ENCODE data around the gene BSPRY. TPM values are rescaled to one million over a fixed set of nuclear protein-coding genes. Genes with fewer than 3 reads are reported as not detected.

BSPRY gene
- total RNA-seq, 1 donor from 2014 or later: 0.27 TPM

GRCh38 chr9:113391917-113392316 lies 42.6 kb downstream of the BSPRY start:
- TF ChIP-seq CTCF (IDR thresholded peaks at IDR 0.05; ENCODE audit: insufficient read depth, low read depth, low read length) (no peak), EZH2 (IDR thresholded peaks at IDR 0.05; ENCODE audit: insufficient read depth, low read length) (no peak)
- Histone ChIP-seq H3K4me2 (ENCODE audit: low read length) (no peak overlapping the region), H3K4me3 (ENCODE audit: insufficient read depth, low read depth, low read length) (no peak overlapping the region), H3K9ac (ENCODE audit: low read length) (no peak overlapping the region), H2AFZ (ENCODE audit: low read depth, low read length) (no peak overlapping the region), H4K20me1 (ENCODE audit: insufficient read depth, low read length) (peaks cover 7% of the 10 kb centered on the region), H3K27me3 (ENCODE audit: insufficient read depth, low read length) (no peaks in the 10 kb centered on the region), H3K4me1 (ENCODE audit: insufficient read depth, low read length) (no peaks in the 10 kb centered on the region), H3K36me3 (ENCODE audit: insufficient read depth, low read length) (peaks cover 5% of the 10 kb centered on the region), H3K27ac (ENCODE audit: low read depth, low read length) (no peak overlapping the region), H3K79me2 (ENCODE audit: insufficient read depth, low read length) (no peaks in the 10 kb centered on the region), H3K9me3 (ENCODE audit: insufficient read depth, low read depth, low read length) (no peaks in the 10 kb centered on the region)
- H3K4me1 Mint-ChIP-seq (ENCODE audit: low read depth, unreplicated experiment): peaks cover 9% of the 10 kb centered on the region
- H3K27me3 Mint-ChIP-seq (ENCODE audit: low read depth, unreplicated experiment): no peaks in the 10 kb centered on the region
- FAIRE-seq (no peak), DNase-seq (ENCODE audit: low read depth) (no peak)
- no peak overlapping the region for H3K4me3 Mint-ChIP-seq (ENCODE audit: unreplicated experiment)
- peak overlapping the region; percentile 18 for H3K27ac Mint-ChIP-seq (ENCODE audit: unreplicated experiment)
- H3K9me3 Mint-ChIP-seq (ENCODE audit: unreplicated experiment): no peaks in the 10 kb centered on the region
- H3K36me3 Mint-ChIP-seq (ENCODE audit: low read depth, unreplicated experiment): peaks cover 22% of the 10 kb centered on the region

GRCh38 chr9:113393281-113393680 lies 43.9 kb downstream of the BSPRY start:
- no peaks in the 10 kb centered on the region for H3K27me3 ChIP-seq (ENCODE audit: insufficient read depth, low read length)
- no peak overlapping the region for H3K4me3 ChIP-seq (ENCODE audit: insufficient read depth, low read depth, low read length)
- peaks cover 4% of the 10 kb centered on the region for H3K79me2 ChIP-seq (ENCODE audit: insufficient read depth, low read length)
- FAIRE-seq: no peak
- Mint-ChIP-seq H3K4me3 (ENCODE audit: unreplicated experiment) (no peak overlapping the region), H3K9me3 (ENCODE audit: unreplicated experiment) (no peaks in the 10 kb centered on the region), H3K36me3 (ENCODE audit: low read depth, unreplicated experiment) (peaks cover 13% of the 10 kb centered on the region), H3K4me1 (ENCODE audit: low read depth, unreplicated experiment) (peaks cover 21% of the 10 kb centered on the region), H3K27me3 (ENCODE audit: low read depth, unreplicated experiment) (no peaks in the 10 kb centered on the region), H3K27ac (ENCODE audit: unreplicated experiment) (no peak overlapping the region)
- no peak overlapping the region for H3K27ac ChIP-seq (ENCODE audit: low read depth, low read length)
- peaks cover 5% of the 10 kb centered on the region for H3K36me3 ChIP-seq (ENCODE audit: insufficient read depth, low read length)
- TF ChIP-seq EZH2 (IDR thresholded peaks at IDR 0.05; ENCODE audit: insufficient read depth, low read length): no peak
- TF ChIP-seq CTCF (IDR thresholded peaks at IDR 0.05; ENCODE audit: insufficient read depth, low read depth, low read length): no peak
- H4K20me1 ChIP-seq (ENCODE audit: insufficient read depth, low read length): peaks cover 12% of the 10 kb centered on the region
- H3K9me3 ChIP-seq (ENCODE audit: insufficient read depth, low read depth, low read length): no peaks in the 10 kb centered on the region
- no peak overlapping the region for H2AFZ ChIP-seq (ENCODE audit: low read depth, low read length)
- no peak for DNase-seq (ENCODE audit: low read depth)
- H3K9ac ChIP-seq (ENCODE audit: low read length): no peak overlapping the region
- H3K4me2 ChIP-seq (ENCODE audit: low read length): no peak overlapping the region
- H3K4me1 ChIP-seq (ENCODE audit: insufficient read depth, low read length): peaks cover 6% of the 10 kb centered on the region

- Histone ChIP-seq H3K9me3 (ENCODE audit: insufficient read depth, low read depth, low read length) (no peaks in the 10 kb centered on the region), H4K20me1 (ENCODE audit: insufficient read depth, low read length) (peaks cover 22% of the 10 kb centered on the region), H3K4me1 (ENCODE audit: insufficient read depth, low read length) (peaks cover 20% of the 10 kb centered on the region), H2AFZ (ENCODE audit: low read depth, low read length) (no peak overlapping the region), H3K9ac (ENCODE audit: low read length) (no peak overlapping the region), H3K27me3 (ENCODE audit: insufficient read depth, low read length) (no peaks in the 10 kb centered on the region), H3K4me2 (ENCODE audit: low read length) (no peak overlapping the region), H3K4me3 (ENCODE audit: insufficient read depth, low read depth, low read length) (no peak overlapping the region), H3K79me2 (ENCODE audit: insufficient read depth, low read length) (peaks cover 9% of the 10 kb centered on the region), H3K27ac (ENCODE audit: low read depth, low read length) (no peak overlapping the region), H3K36me3 (ENCODE audit: insufficient read depth, low read length) (no peaks in the 10 kb centered on the region)
- Mint-ChIP-seq H3K27me3 (ENCODE audit: low read depth, unreplicated experiment) (no peaks in the 10 kb centered on the region), H3K4me1 (ENCODE audit: low read depth, unreplicated experiment) (peaks cover 35% of the 10 kb centered on the region), H3K36me3 (ENCODE audit: low read depth, unreplicated experiment) (peaks cover 12% of the 10 kb centered on the region), H3K27ac (ENCODE audit: unreplicated experiment) (no peak overlapping the region), H3K9me3 (ENCODE audit: unreplicated experiment) (no peaks in the 10 kb centered on the region), H3K4me3 (ENCODE audit: unreplicated experiment) (no peak overlapping the region)
- TF ChIP-seq EZH2 (IDR thresholded peaks at IDR 0.05; ENCODE audit: insufficient read depth, low read length) (no peak), CTCF (IDR thresholded peaks at IDR 0.05; ENCODE audit: insufficient read depth, low read depth, low read length) (no peak)
- DNase-seq (ENCODE audit: low read depth) (no peak), FAIRE-seq (no peak)
These were observed 45.9 kb downstream of the BSPRY start for GRCh38 chr9:113395000-113395861.

Measured in astrocyte (in vitro differentiated cells and primary cell).